CD4-positive, alpha-beta T cell treated with Interleukin-21 for 1 hour (primary cell): ENCODE results near the gene ZFAND3.
"Not testable (repeated sequence)": the region's sequence is repeated elsewhere in the genome, so short reads cannot be mapped to it uniquely, and the experiment has no call there.

Experiments used
- DNase-seq: peaks from one replicate; pipeline ENCODE4 v3.0.0-alpha.2; 2020

ZFAND3 gene

DNA sequence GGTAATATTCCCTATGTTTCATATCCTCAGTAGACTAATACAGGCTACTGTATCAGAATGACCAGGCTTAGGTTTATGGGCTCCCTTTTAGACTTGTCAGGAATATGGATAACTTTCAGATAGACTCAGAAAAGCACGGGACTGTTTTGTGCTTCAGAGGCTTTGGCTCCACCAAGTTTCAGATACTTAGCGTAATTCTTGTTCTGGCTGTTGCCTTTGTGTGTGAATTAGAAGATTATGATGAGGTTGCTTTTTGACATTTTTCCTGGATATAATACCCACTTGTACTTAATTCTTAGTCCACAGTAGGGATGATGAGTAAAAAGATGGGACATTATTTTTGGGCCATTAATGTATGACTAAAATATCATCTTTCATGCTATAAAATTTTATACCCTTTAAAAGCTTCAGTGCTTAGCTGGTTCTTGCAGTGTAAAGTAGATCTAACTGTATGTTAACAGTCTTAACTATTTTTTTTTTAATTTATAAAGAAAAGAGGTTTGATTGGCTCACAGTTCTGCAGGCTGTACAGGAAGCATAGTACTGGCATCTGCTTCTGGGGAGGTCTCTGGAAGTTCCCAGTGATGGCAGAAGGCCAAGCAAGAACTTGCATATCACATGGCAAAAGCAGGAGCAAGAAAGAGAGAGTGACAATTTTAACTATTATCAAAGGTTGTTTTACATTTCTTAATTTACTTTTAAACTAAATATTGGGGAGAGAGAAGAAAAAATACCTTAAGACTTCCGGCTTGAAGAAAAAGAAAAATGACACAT is 120.7 kb downstream of the ZFAND3 start:
- no peak for DNase-seq

DNA sequence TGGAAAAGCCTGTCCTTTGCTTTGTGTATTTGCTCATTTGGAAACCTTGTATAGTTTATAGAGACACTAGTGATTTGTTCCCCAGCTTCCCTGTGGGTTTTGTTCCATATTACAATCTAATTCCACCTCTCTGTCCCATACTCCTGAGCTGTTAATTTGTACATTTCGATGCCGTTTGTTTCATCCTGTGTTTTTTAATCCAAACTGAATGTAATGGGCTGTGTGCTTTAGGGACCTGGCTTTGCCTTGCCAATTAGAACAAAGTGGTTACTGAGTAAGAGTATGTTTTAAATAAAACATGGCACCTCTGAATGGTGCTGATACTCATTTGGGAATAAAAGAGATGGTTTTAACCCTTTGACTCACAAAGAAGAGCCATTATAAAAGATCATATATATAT is 122.3 kb downstream of the ZFAND3 start:
- DNase-seq, result no peak

- DNase-seq, result no peak
Measured at GRCh38 chr6:37942606-37943376, 123.3 kb downstream of the ZFAND3 start.

DNA sequence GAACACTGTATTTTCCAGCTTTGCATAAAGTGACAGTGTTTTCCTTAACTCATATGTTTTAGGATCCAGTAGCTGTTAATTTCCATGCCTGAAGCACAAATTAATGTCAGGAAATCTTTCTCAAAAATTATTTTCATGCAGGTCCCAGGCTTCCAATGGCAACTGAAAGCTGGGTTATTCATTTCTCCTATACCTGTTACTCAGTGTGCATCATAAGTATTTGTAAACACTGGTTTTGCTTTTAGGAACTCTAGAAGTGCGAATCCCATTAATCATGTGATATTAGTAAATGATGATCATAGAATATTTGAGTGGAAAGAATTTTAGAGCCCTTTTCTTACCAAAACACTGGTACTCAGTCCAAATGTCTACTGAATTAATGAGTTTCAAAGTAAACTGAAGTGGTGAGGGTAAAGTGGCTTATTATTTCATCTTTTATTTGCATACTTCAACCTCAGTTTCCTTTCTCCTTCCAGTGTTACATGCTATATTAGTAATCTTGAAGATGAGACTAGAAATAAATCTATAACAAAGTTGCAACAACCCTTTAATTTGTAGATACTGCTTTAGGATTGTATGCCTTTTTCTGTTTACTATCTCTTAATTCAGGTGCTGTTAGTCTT is 124.0 kb downstream of the ZFAND3 start:
- DNase-seq, result no peak

DNA sequence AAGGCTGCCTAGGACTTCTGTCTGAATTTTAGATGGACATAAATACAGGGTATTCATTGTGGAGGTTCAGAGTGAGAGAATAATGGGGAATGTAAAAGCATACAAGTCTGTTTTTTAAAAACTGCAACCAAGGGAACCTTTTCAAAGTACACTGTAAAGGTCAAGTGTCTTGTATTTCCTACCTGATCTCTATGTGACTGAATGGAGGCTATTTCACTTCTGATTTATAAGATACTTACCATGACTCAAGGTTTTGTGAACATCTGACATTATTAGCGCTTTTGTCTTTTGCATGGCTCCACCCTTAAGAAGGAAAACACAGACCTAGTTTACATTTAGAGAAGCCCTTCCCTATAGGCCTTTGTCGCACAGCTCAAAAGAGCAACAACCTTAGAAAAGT is 126.5 kb downstream of the ZFAND3 start:
- DNase-seq, result no peak

- no peak for DNase-seq
Measured at GRCh38 chr6:37947468-37947867, 127.9 kb downstream of the ZFAND3 start.

DNA sequence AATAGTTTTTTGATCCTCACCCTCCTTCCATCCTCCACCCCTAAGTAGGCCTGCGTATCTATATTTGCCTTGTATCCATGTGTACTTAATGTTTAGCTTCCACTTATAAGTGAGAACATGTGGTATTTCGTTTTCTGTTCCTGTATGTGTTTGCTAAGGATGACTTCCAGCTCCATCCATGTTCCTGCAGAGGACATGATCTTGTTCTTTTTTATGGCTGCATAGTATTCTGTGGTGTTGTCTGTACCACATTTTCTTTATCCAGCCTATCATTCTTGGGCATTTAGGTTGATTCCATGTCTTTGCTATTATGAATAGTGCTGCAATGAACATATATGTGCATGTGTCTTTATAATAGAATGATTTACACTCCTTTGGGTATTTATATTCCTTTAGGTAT is 129.1 kb downstream of the ZFAND3 start:
- DNase-seq, result not testable (repeated sequence)

DNA sequence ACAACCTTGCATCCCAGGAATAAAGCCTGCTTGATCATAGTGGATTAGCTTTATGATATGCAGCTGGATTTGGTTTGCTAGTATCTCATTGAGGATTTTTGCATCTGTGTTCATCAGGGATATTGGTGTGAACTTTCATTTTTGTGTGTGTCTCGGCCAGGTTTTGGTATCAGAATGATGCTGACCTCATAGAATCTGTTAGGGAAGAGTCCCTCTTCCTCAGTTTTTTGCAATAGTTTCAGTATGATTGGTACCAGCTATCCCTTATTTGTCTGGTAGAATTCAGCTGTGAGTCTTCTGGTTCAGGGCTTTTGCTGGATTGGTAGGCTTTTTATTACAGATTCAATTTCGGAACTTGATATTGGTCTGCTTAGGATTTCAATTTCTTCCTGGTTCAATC is 132.5 kb downstream of the ZFAND3 start:
- no peak for DNase-seq

- DNase-seq, result no peak
Measured at GRCh38 chr6:37954791-37955190, 135.3 kb downstream of the ZFAND3 start.

GRCh38 chr6:37956711-37957275 is 137.3 kb downstream of the ZFAND3 start:
- no peak for DNase-seq

DNA sequence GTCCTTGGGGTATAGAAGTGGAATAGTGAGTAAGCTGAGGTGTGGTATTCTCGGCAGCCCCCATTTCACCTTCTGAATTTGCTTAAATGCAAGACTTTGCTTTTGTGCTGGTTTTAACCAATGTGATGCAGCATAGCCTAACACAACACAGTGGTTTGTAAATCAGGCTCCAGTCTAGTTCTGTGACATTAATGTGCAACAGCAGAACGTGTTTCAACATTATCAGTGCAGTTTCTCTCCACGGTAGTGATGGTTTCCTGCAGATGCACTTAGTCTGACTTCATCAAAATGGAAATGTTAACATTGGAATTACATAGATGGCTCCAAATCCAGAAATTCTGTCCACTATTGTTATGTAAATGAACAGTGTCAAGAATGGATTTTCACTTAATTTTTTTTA is 139.5 kb downstream of the ZFAND3 start:
- DNase-seq, result no peak

DNA sequence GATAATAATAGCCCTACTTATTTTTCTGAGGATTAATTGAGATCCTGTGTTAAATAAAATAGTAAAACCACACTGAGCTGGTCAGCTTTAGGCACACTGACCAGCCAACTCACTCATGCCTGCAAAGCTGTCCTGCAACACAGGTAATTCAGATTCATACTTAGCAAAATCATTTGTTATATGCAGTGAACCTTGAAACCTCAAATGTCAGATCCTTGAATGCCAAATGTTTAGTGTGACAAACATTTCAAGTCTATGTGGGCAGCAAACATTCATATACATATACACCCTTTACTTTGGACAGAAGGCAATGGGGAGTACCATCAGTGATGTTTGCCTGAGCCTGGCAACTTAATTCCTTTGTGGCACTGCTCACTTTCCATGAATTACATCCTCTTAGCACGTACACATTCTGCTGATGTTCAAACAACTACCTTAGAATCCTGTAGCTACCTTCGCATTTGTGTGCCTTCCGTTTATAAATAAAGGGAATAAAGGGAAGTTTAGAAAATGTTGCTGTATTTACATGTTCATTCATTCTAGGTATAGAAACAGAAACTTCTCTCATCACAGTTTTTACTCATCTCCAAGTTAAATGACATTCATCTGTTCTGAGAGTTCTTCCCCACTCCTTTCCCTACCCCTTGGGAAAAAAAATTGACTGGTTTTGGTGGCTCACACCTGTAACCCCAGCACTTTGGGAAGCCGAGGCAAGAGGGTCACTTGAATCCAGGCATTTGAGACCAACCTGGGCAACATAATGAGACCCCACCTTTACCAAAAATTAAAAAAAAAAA is 140.8 kb downstream of the ZFAND3 start:
- no peak for DNase-seq

- DNase-seq, result not testable (repeated sequence)
Measured at GRCh38 chr6:37962481-37963080, 143.1 kb downstream of the ZFAND3 start.

GRCh38 chr6:37965964-37966676 is 146.6 kb downstream of the ZFAND3 start:
- DNase-seq, result no peak

- DNase-seq, result no peak
Measured at GRCh38 chr6:37966801-37967200, 147.3 kb downstream of the ZFAND3 start.

- no peak for DNase-seq
Measured at GRCh38 chr6:37967651-37968050, 148.1 kb downstream of the ZFAND3 start.

DNA sequence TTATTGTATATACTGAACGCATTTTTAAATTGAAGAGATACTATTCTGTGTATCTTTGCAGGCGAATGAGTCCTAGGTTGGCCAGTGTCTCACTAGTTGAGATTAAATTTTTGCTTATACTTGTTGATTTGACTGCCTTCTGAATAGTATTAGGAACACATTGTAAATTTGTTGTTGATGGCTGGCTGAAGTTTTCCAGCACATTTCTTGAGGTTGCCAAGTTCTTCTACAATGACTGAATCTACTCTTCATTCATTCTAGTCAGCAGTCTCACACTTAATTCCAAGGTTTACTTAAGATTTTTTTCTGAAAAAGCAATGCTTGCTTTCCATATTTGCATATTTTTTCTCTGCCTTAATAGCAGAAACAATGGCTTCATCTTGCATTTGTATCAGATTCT is 151.7 kb downstream of the ZFAND3 start:
- DNase-seq, result no peak

- no peak for DNase-seq
Measured at GRCh38 chr6:37971711-37972390, 152.3 kb downstream of the ZFAND3 start.

DNA sequence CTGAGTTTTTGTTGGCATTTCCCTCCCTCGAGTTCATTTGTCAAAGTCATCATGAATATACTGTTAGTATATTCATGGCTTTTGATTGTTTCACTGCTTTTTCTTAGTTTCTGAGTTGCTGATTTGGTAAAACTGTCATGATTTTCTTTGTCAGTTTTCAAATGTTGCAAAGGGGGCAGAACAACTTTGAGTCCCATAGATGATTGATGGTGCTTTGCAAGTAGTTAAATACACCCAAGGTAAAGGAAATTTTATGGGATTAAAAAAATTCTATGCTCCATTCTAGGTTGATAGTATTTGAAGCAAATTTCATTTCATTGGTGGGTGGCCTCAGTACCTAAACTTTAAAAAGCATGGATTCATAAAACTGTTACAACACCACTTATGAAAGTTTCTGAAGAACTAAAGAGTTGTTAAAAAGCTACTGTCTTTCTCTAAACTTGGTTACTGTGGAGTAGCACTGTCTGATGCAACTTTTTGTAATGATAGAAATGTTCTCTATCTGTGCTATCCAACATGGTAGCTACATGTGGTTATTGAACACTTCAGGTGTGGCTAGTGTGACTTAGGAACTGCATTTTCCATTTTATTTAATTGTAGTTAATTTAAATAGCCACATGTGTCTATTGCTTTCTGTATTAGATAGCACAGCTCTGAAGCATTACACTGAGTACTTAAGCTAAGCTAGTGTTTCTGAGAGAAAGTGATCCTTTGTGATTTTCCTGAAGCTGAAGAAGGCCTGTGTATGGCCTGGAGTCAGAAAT is 153.6 kb downstream of the ZFAND3 start:
- DNase-seq, result no peak

- no peak for DNase-seq
Measured at GRCh38 chr6:37974381-37974780, 154.9 kb downstream of the ZFAND3 start.
